A549 (cell line): ENCODE results near the gene DHX8. TPM values are rescaled to one million over a fixed set of nuclear protein-coding genes. Genes with fewer than 3 reads are reported as not detected.

Source experiments
- ATAC-seq, 2 experiments: fragments of 200-7000 bp in 1 of 2; fragments of >200 bp in 1 of 2; cut with Nextera tagmentation in 1 of 2; cut with Tn5 transposase in 1 of 2; 3 replicates each; pipeline versions ENCODE4 v1.8.0 to v1.9.1; 2018 to 2020; ENCODE audit warnings: mild to moderate bottlenecking in 1 of 2, moderate library complexity in 1 of 2
- CTCF ChIA-PET: fragments of 300-600 bp; sonication (Branson Sonifier 250); formaldehyde crosslinking; extraction: SDS; loops from one replicate; lab custom pipeline; 2021; ENCODE audit warnings: antibody characterized with exemption, inconsistent platforms; lab: Yijun Ruan, JAX
- POLR2A ChIA-PET: fragments of 350-600 bp; formaldehyde crosslinking; extraction: SDS; loops from one replicate; lab custom pipeline; 2021; ENCODE audit warnings: antibody characterized with exemption, inconsistent platforms; lab: Yijun Ruan, JAX
- DNase-seq, 2 experiments: peaks; one replicate each; pipeline versions ENCODE4 v3.0.0 to v3.0.0-alpha.2; 2011 to 2016; ENCODE audit warnings: low read depth in 1 of 2, low spot score in 1 of 2
- FAIRE-seq: peaks from 2 replicates; lab custom pipeline; 2011; peaks lifted over from hg19 to GRCh38; lab: Jason Lieb, UNC
- H3K27ac ChIP-seq, 2 experiments: fragments of >200 bp; sonication (Bioruptor Twin); formaldehyde crosslinking; 3 replicates each; pipeline ENCODE4 v1.5.1; 2016 to 2017
- H3K4me1 ChIP-seq: fragments of >200 bp; sonication (Bioruptor Twin); formaldehyde crosslinking; 3 replicates; pipeline ENCODE4 v1.6.1; 2016
- H3K4me2 ChIP-seq: fragments of >200 bp; sonication (Bioruptor Twin); formaldehyde crosslinking; 3 replicates; pipeline ENCODE4 v1.6.1; 2016
- H3K4me3 ChIP-seq: fragments of >200 bp; sonication (Bioruptor Twin); formaldehyde crosslinking; 3 replicates; pipeline ENCODE4 v1.5.1; 2016
- H3K9me3 ChIP-seq: fragments of >200 bp; sonication (Bioruptor Twin); formaldehyde crosslinking; 3 replicates; pipeline ENCODE4 v1.6.1; 2016
- BHLHE40 ChIP-seq: IDR thresholded peaks from 2 replicates; pipeline ENCODE4 v1.6.1; 2012; ENCODE audit warnings: low read depth, low read length, inconsistent platforms
- FOSL2 ChIP-seq, 2 experiments: fragments of 450-650 bp in 1 of 2; fragments of >200 bp in 1 of 2; sonication (Bioruptor Twin) in 1 of 2; formaldehyde crosslinking; IDR thresholded peaks; 2 replicates each; pipeline versions ENCODE4 v1.5.0 to v1.6.1; 2016 to 2020; ENCODE audit warnings: mild to moderate bottlenecking in 1 of 2, moderate library complexity in 1 of 2
- HOXB13 ChIP-seq: fragments of 250-450 bp; sonication (Bioruptor Pico); IDR thresholded peaks from 2 replicates; pipeline ENCODE4 v1.5.0; 2020; ENCODE audit warnings: low read depth, mild to moderate bottlenecking, moderate library complexity
- HOXB5 ChIP-seq: fragments of 250-450 bp; sonication (Bioruptor Pico); IDR thresholded peaks from 2 replicates; pipeline ENCODE4 v1.5.0; 2020; ENCODE audit warnings: mild to moderate bottlenecking, moderate library complexity
- JUNB ChIP-seq: fragments of >200 bp; sonication (Bioruptor Twin); formaldehyde crosslinking; IDR thresholded peaks from 2 replicates; pipeline ENCODE4 v1.6.1; 2016
- NFE2L2 ChIP-seq: fragments of 150-350 bp; conservative IDR thresholded peaks from 2 replicates; pipeline ENCODE4 v1.6.1; 2014; ENCODE audit warnings: low read length
- NPAS2 ChIP-seq: fragments of 250-450 bp; sonication (Bioruptor Pico); IDR thresholded peaks from 2 replicates; pipeline ENCODE4 v1.8.0; 2022; ENCODE audit warnings: mild to moderate bottlenecking, moderate library complexity, borderline replicate concordance
- POLR2A ChIP-seq: IDR thresholded peaks from 2 replicates; pipeline ENCODE4 v1.6.1; 2012; ENCODE audit warnings: mild to moderate bottlenecking, low read length
- RARB ChIP-seq: fragments of 250-450 bp; sonication (Bioruptor Pico); IDR thresholded peaks from 2 replicates; pipeline ENCODE4 v1.8.0; 2021; ENCODE audit warnings: mild to moderate bottlenecking, moderate library complexity
- RFX5 ChIP-seq: fragments of 450-650 bp; IDR thresholded peaks from 2 replicates; pipeline ENCODE4 v1.7.1; 2014; ENCODE audit warnings: antibody characterized with exemption, mild to moderate bottlenecking, moderate library complexity
- SMC3 ChIP-seq: fragments of >200 bp; sonication (Bioruptor Twin); formaldehyde crosslinking; IDR thresholded peaks from 3 replicates; pipeline ENCODE4 v1.6.1; 2018; ENCODE audit warnings: inconsistent platforms
- SREBF2 ChIP-seq: fragments of 450-650 bp; IDR thresholded peaks from 2 replicates; pipeline ENCODE4 v1.6.1; 2014; ENCODE audit warnings: mild to moderate bottlenecking, moderate library complexity
- WGBS: methylation state at CpG from one replicate; pipeline ENCODE4 v1.1.6; 2017; ENCODE audit errors: missing lambda C conversion rate; 5-methylcytosine and 5-hydroxymethylcytosine counted together
- polyA plus RNA-seq, 4 experiments: library from polyadenylated mRNA; depleted of rRNA in 3 of 4; stranded (reverse); fragments of >200 nt; fragmentation: RNase III in 1 of 4; extraction: RNeasy Plus Mini Kit Qiagen cat#74134 plus additional on column Dnase treatment in 1 of 4; gene quantifications; 2 replicates in 3 of 4; 3 replicates in 1 of 4; pipeline ENCODE4 v1.2.3, GENCODE V29; 2011 to 2017
- TF ChIP-seq, protein P1 (sequence below): IDR thresholded peaks from 2 replicates; pipeline ENCODE4 v1.6.1; 2012; ENCODE audit warnings: low read depth, borderline replicate concordance
- TF ChIP-seq, protein P2 (sequence below): fragments of >200 bp; sonication (Bioruptor Twin); formaldehyde crosslinking; IDR thresholded peaks from 2 replicates; pipeline ENCODE4 v1.6.1; 2016
- TF ChIP-seq, protein P3 (sequence below): fragments of >200 bp; sonication (Bioruptor Twin); formaldehyde crosslinking; IDR thresholded peaks from 3 replicates; pipeline ENCODE4 v1.5.1; 2016

The DHX8 gene
- polyA plus RNA-seq, 2 of the 4 experiments (the other 2 are of a cell fraction): 33.2 to 66.0 TPM

DNA sequence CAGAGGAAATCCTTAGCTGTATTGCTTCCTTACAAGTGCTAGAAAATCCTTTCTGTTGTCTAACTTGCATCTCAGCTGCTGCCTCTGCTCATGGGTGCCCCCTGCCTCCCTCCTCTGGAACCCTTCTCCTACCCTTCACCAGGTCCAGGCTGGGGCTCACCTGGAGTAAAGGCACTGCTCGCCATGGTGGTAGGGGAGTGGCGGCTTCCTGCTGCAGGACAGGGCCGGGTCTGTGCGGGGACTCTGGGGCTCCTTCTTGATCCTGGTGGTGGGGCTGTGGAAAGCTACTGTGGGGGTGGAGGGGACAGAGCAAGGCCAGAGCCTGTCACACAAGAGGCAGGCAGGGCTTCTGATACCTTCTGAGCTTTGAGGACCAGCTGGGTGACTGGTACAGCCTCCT, 49.9 kb downstream of the DHX8 start (continued):
- TF ChIP-seq HOXB5 (CRISPR knock-in tag) (no peak), POLR2A (no peak), NFE2L2 (no peak)

GRCh38 chr17:43534909-43535308, 51.1 kb downstream of the DHX8 start:
- DNase-seq: no peak
- ChIA-PET CTCF (interaction anchor here (1.0 to 4.3 kb wide), 6 partner anchors 8 to 51 kb away, joined by 3 to 30 read pairs (median 7); partner anchors contain the start of gene DHX8), POLR2A (no interaction called here)
- H3K4me3 ChIP-seq: no peak overlapping the region
- no peak overlapping the region for H3K27ac ChIP-seq
- no peak for ATAC-seq
- FAIRE-seq: no peak
- no peaks in the 10 kb centered on the region for H3K9me3 ChIP-seq
- peaks cover 38% of the 10 kb centered on the region for H3K4me1 ChIP-seq
- no peak overlapping the region for H3K4me2 ChIP-seq
- WGBS: 90% methylated on average over 5 of the region's 5 CpGs
- TF ChIP-seq BHLHE40 (no peak), HOXB13 (CRISPR knock-in tag) (no peak), JUNB (no peak), SREBF2 (no peak), SMC3 (no peak), NPAS2 (CRISPR knock-in tag) (no peak), RARB (CRISPR knock-in tag) (no peak)
- TF ChIP-seq, protein P1, sequence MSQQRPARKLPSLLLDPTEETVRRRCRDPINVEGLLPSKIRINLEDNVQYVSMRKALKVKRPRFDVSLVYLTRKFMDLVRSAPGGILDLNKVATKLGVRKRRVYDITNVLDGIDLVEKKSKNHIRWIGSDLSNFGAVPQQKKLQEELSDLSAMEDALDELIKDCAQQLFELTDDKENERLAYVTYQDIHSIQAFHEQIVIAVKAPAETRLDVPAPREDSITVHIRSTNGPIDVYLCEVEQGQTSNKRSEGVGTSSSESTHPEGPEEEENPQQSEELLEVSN: no peak
- TF ChIP-seq, protein P2, sequence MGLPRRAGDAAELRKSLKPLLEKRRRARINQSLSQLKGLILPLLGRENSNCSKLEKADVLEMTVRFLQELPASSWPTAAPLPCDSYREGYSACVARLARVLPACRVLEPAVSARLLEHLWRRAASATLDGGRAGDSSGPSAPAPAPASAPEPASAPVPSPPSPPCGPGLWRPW: no peak
- TF ChIP-seq, protein P3, sequence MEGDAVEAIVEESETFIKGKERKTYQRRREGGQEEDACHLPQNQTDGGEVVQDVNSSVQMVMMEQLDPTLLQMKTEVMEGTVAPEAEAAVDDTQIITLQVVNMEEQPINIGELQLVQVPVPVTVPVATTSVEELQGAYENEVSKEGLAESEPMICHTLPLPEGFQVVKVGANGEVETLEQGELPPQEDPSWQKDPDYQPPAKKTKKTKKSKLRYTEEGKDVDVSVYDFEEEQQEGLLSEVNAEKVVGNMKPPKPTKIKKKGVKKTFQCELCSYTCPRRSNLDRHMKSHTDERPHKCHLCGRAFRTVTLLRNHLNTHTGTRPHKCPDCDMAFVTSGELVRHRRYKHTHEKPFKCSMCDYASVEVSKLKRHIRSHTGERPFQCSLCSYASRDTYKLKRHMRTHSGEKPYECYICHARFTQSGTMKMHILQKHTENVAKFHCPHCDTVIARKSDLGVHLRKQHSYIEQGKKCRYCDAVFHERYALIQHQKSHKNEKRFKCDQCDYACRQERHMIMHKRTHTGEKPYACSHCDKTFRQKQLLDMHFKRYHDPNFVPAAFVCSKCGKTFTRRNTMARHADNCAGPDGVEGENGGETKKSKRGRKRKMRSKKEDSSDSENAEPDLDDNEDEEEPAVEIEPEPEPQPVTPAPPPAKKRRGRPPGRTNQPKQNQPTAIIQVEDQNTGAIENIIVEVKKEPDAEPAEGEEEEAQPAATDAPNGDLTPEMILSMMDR: no peak

GRCh38 chr17:43536236-43536992, 52.6 kb downstream of the DHX8 start:
- CTCF ChIA-PET: interaction anchor here (0.5 to 4.3 kb wide), 9 partner anchors 8 to 158 kb away, joined by 3 to 33 read pairs (median 5); partner anchors contain the start of gene DHX8
- POLR2A ChIA-PET: interaction anchor here (1.7 kb wide), 1 partner anchor 10 kb away, joined by 4 read pairs; the partner anchor contains the start of gene ETV4
- H3K4me2 ChIP-seq: peak overlapping the region; percentile 48
- peaks cover 30% of the 10 kb centered on the region for H3K4me1 ChIP-seq
- FAIRE-seq: no peak
- 56% methylated on average over 6 of the region's 6 CpGs for WGBS
- no peak for DNase-seq
- H3K9me3 ChIP-seq: no peaks in the 10 kb centered on the region
- no peak overlapping the region for H3K4me3 ChIP-seq
- TF ChIP-seq FOSL2 (IDR thresholded peaks at IDR 0.05) (no peak), FOSL2 (CRISPR knock-in tag; IDR thresholded peaks at IDR 0.05) (peak; percentile 44), RFX5 (no peak)
- TF ChIP-seq, protein P1: no peak
- ATAC-seq: peak; percentile 26 to 44; a peak in 4 of 6 replicates
- peak overlapping the region; percentile 29 to 59 for H3K27ac ChIP-seq
